PC-3 (cell line): ENCODE measurements around the gene PRSS27. TPM values are rescaled to one million over a fixed set of nuclear protein-coding genes. Genes with fewer than 3 reads are reported as not detected.

Experiments
- ATAC-seq: fragments of 200-7000 bp; cut with Tn5 transposase; 2 replicates; pipeline ENCODE4 v1.9.1; 2020; ENCODE audit warnings: mild to moderate bottlenecking, moderate library complexity
- BruUV-seq: library from RNA; stranded (reverse); fragments of 400-500 nt; replicated peaks from 2 replicates; lab custom pipeline; 2021; lab: Mats Ljungman, UMichigan
- CTCF ChIA-PET: fragments of 300-600 bp; sonication (Branson Sonifier 250); formaldehyde crosslinking; loops from one replicate; lab custom pipeline; 2022; ENCODE audit warnings: antibody characterized with exemption; lab: Charles Lee
- POLR2A ChIA-PET: fragments of 300-600 bp; sonication (Branson Sonifier 250); formaldehyde crosslinking; loops from one replicate; lab custom pipeline; 2022; ENCODE audit warnings: antibody characterized with exemption; ENCODE audit not compliant: unreplicated experiment; lab: Charles Lee
- DNase-seq: peaks from one replicate; pipeline ENCODE4 v3.0.0-alpha.2; 2015
- H2AFZ ChIP-seq: fragments of 300-600 bp; sonication (generic); 2 replicates; pipeline ENCODE4 v1.6.0; 2016; ENCODE audit warnings: antibody characterized with exemption, low read length
- H3F3A ChIP-seq: fragments of 300-600 bp; sonication (generic); one replicate; pipeline ENCODE4 v1.6.0; 2017; ENCODE audit warnings: antibody characterized with exemption, low read length, control low read depth, mild to moderate bottlenecking; ENCODE audit not compliant: unreplicated experiment
- H3K27ac ChIP-seq: fragments of 300-600 bp; sonication (generic); 2 replicates; pipeline ENCODE4 v1.5.1; 2016; ENCODE audit warnings: mild to moderate bottlenecking, low read length
- H3K27me3 ChIP-seq: fragments of 300-600 bp; sonication (generic); 2 replicates; pipeline ENCODE4 v1.6.1; 2016; ENCODE audit warnings: low read length, mixed read lengths
- H3K36me3 ChIP-seq: fragments of 300-600 bp; sonication (generic); 2 replicates; pipeline ENCODE4 v1.6.1; 2016; ENCODE audit warnings: low read depth, mixed run types, low read length, mixed read lengths
- H3K4me1 ChIP-seq: fragments of 300-600 bp; sonication (generic); 2 replicates; pipeline ENCODE4 v1.5.1; 2016; ENCODE audit warnings: low read length; ENCODE audit not compliant: insufficient read depth
- H3K4me2 ChIP-seq: fragments of 300-600 bp; sonication (generic); 2 replicates; pipeline ENCODE4 v1.6.0; 2016; ENCODE audit warnings: low read length
- H3K4me3 ChIP-seq: fragments of 300-600 bp; sonication (generic); 2 replicates; pipeline ENCODE4 v1.5.1; 2016; ENCODE audit warnings: mild to moderate bottlenecking, low read length, mixed read lengths
- H3K79me2 ChIP-seq: fragments of 300-600 bp; sonication (generic); 2 replicates; pipeline ENCODE4 v1.6.1; 2017; ENCODE audit warnings: low read length, mixed read lengths
- H3K9ac ChIP-seq: fragments of 300-600 bp; sonication (generic); 2 replicates; pipeline ENCODE4 v1.6.0; 2016; ENCODE audit warnings: mild to moderate bottlenecking, low read length
- H3K9me2 ChIP-seq: fragments of 300-600 bp; sonication (generic); replicated peaks from 2 replicates; pipeline ENCODE4 v1.6.1; 2016; ENCODE audit warnings: mixed run types, low read length, mixed read lengths
- H3K9me3 ChIP-seq: fragments of 300-600 bp; sonication (generic); 2 replicates; pipeline ENCODE4 v1.6.1; 2016; ENCODE audit warnings: low read length, mixed read lengths
- H4K20me1 ChIP-seq: fragments of 300-600 bp; sonication (generic); 2 replicates; pipeline ENCODE4 v1.6.1; 2016; ENCODE audit warnings: low read length, mixed read lengths
- CTCF ChIP-seq: fragments of 300-600 bp; sonication (generic); conservative IDR thresholded peaks from 2 replicates; pipeline ENCODE4 v1.5.1; 2017; ENCODE audit warnings: antibody characterized with exemption, low read depth, mild to moderate bottlenecking, low read length
- EZH2 ChIP-seq: fragments of 300-600 bp; sonication (generic); IDR thresholded peaks from one replicate; pipeline ENCODE4 v1.6.1; 2017; ENCODE audit warnings: antibody characterized with exemption, mild to moderate bottlenecking, low read length; ENCODE audit not compliant: unreplicated experiment
- EZH2phosphoT487 ChIP-seq: fragments of 300-600 bp; sonication (generic); IDR thresholded peaks from 2 replicates; pipeline ENCODE4 v1.6.1; 2018; ENCODE audit warnings: mild to moderate bottlenecking, antibody characterized with exemption, low read length, borderline replicate concordance
- intact Hi-C: fragments of 100-400 bp; cut with micrococcal nuclease; formaldehyde crosslinking; loops from 2 replicates; pipeline ENCODE4 v1.9.0; 2023
- total RNA-seq: library from RNA; depleted of rRNA; stranded (reverse); fragments of >200 nt; gene quantifications from 2 replicates; pipeline ENCODE4 v1.2.3, GENCODE V29; 2014

The PRSS27 gene
- total RNA-seq, 1 experiment from 2014 or later = 1.2 TPM

GRCh38 chr16:2717383-2718263, 2.4 kb downstream of the PRSS27 start:
- Histone ChIP-seq H3F3A (no peaks in the 10 kb centered on the region), H3K4me2 (no peak overlapping the region), H3K27me3 (no peaks in the 10 kb centered on the region), H3K4me1 (peaks cover 15% of the 10 kb centered on the region), H3K9ac (no peak overlapping the region), H3K27ac (no peak overlapping the region), H3K9me3 (no peaks in the 10 kb centered on the region), H3K79me2 (no peaks in the 10 kb centered on the region), H3K9me2 (no peaks in the 10 kb centered on the region), H3K4me3 (no peak overlapping the region), H3K36me3 (no peaks in the 10 kb centered on the region), H4K20me1 (no peaks in the 10 kb centered on the region), H2AFZ (no peak overlapping the region)
- no peak for TF ChIP-seq EZH2phosphoT487
- no peak for TF ChIP-seq EZH2
- no TSS peak for BruUV-seq
- DNase-seq = no peak
- CTCF ChIA-PET = no interaction called here
- intact Hi-C loops = no loop called here
- POLR2A ChIA-PET = no interaction called here
- ATAC-seq = no peak

GRCh38 chr16:2716948-2717347, 3.1 kb downstream of the PRSS27 start:
- DNase-seq = no peak
- H3K9ac ChIP-seq = no peak overlapping the region
- no TSS peak for BruUV-seq

More at GRCh38 chr16:2716948-2717347, 3.1 kb downstream of the PRSS27 start:
- no peaks in the 10 kb centered on the region for H3K9me3 ChIP-seq
- no peaks in the 10 kb centered on the region for H3K79me2 ChIP-seq
- H3K4me2 ChIP-seq = no peak overlapping the region
- no peaks in the 10 kb centered on the region for H3K36me3 ChIP-seq
- POLR2A ChIA-PET = interaction anchor here (0.5 to 0.6 kb wide), 2 partner anchors 122 to 1866 kb away, joined by 3 to 4 read pairs; no protein-coding TSS in a partner anchor
- H3K4me1 ChIP-seq = peaks cover 15% of the 10 kb centered on the region
- no peaks in the 10 kb centered on the region for H4K20me1 ChIP-seq
- no peak overlapping the region for H3K27ac ChIP-seq
- CTCF ChIA-PET = no interaction called here
- no peaks in the 10 kb centered on the region for H3F3A ChIP-seq
- no peak overlapping the region for H2AFZ ChIP-seq
- TF ChIP-seq CTCF = no peak
- TF ChIP-seq EZH2phosphoT487 = no peak
- TF ChIP-seq EZH2 = no peak
- H3K4me3 ChIP-seq = no peak overlapping the region
- H3K27me3 ChIP-seq = no peaks in the 10 kb centered on the region
- H3K9me2 ChIP-seq = no peaks in the 10 kb centered on the region
- no peak for ATAC-seq
- intact Hi-C loops = no loop called here
